HTERT RPE-1 (cell line): ENCODE results near the gene AGAP9.
"Not testable (repeated sequence)": the region's sequence is repeated elsewhere in the genome, so short reads cannot be mapped to it uniquely, and the experiment has no call there.

Experiments used
- in situ Hi-C: fragments of 300-500 bp; cut with MboI; formaldehyde crosslinking; loops from 4 replicates; pipeline ENCODE4 v1.14.3; 2020; ENCODE audit warnings: low sequenced_read_pairs

Gene AGAP9

GRCh38 chr10:47458466-47459154 lies 64.8 kb downstream of the AGAP9 start:
- in situ Hi-C loops, result no loop called here

DNA sequence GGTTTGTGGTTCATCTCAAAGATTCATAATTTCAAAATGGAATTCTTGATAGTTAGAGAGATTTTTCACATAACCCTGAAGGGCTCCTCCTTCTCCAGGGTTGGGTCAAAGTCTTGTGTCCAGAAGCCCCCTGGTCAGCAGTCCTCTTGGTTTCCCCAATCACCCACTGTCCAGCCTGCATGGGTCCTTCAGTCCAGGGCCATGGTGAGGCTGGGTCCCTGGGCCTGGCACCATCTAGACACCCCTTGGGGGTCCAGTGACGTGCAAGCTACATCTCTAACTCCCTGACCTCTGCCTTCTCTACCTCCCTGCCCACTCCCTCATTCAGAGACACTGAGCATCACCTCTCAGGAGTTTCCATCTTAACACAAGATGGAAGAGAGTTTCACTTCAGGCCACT lies 65.6 kb downstream of the AGAP9 start:
- in situ Hi-C loops, result no loop called here

- in situ Hi-C loops, result no loop called here
Measured at GRCh38 chr10:47457528-47457820, 66.0 kb downstream of the AGAP9 start.

DNA sequence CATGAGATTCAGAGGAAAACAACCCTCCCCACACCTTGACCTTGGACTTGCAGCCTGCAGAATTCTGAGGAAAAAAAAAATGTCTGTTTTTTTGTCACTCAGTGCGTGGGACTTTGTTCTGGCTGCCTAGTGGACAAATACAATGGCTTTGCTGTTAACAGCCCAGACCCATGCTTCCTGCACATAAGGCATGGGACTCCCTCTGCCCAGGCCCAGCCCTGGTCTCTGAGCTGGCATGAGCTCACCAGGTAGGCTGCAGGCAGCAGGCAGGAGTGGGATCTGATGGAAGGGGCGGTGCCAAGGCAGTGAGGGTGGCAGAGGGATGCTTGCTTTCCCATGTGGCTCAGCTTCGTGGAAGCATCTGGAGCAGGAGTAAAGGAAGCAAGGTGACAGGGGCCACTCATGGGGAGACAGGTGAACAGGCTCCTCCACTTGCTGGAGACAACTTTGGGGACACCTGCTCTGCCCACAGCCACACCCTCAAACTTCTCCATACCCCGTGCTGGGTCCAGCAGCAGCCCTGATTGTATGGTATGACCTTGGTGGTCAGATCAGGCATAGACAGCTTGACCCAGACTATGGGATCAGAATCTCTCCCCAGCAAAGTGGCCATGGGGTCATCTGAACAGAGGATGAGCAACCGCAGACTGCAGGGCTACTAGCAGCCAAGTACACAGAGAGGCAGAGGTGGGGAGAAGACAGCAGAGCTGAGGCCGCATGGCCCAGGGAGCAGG lies 66.5 kb downstream of the AGAP9 start:
- in situ Hi-C loops, result no loop called here

GRCh38 chr10:47456079-47456785 lies 67.2 kb downstream of the AGAP9 start:
- in situ Hi-C loops, result no loop called here

DNA sequence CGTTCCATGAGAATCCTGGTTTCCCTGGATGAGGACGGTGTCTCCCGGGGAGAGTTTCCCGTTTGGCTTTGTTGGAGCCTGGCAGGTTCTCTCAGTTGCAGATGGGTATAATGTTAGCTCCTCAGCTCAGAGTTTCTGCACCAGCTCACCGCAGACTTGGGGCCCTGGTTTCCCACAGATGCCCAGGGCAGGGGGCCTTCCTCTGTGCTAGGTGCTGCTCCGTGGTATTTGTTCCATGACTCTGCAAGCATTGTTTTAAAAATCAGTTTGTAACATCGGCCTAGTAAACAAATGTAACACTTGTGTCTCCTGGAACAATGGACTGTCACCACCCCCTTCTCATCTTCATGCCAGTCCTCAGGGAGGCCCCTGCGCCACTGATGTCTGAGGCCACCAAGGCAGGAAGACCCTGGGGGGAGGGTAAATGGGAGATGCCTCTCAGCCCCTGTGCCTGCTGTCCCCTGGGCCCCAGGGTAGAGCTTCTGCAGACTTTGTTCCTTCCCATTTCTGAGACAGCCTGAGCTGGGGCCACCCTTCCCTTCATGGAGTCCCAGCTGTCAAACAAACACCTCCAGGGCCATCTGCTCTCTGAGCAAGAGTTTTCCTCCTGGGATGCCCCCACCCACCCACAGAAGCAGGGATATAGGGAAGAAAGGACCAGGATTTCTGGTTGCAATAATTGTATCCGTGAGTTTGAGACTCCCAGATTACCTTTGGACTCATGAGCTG lies 67.9 kb downstream of the AGAP9 start:
- in situ Hi-C loops, result not testable (repeated sequence)

- in situ Hi-C loops, result no loop called here
Measured at GRCh38 chr10:47454780-47455058, 68.7 kb downstream of the AGAP9 start.

DNA sequence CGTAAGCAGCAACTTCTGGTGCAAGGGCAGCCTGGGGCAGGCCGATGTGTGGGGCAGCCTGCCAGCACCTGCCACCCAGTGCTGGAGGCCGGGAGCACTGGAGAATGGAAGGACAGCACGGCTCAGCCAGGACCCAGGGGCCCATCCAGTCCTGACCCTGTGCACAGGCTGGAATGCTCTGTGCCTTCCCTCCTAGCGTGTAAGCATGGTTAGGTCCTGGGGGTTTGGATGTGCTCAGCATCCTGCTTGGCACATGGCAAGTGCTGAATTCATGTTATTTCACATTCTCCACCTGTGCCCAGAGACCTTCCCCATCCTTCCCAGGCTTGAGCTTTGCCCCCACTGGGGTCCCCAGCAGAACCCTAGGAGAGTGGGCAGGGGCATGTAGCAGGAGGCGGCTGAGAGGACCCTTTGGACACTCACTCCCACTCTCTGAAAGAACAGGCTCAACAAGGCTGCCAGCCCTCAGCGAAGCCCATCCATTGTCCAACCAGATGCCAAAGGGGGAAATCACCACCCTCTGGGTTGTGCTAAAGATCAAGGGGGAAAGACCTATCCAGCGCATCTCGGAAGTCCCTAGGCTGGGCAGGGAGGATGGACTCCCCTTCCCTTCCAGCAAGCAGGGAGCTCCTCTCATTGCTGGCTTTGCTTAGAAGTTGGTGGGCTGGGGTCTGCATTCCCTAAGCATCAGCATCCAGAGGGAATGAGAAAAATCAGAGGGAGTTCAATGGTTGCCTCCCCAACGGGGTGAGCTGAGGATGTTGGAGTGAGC lies 69.2 kb downstream of the AGAP9 start:
- in situ Hi-C loops, result no loop called here

DNA sequence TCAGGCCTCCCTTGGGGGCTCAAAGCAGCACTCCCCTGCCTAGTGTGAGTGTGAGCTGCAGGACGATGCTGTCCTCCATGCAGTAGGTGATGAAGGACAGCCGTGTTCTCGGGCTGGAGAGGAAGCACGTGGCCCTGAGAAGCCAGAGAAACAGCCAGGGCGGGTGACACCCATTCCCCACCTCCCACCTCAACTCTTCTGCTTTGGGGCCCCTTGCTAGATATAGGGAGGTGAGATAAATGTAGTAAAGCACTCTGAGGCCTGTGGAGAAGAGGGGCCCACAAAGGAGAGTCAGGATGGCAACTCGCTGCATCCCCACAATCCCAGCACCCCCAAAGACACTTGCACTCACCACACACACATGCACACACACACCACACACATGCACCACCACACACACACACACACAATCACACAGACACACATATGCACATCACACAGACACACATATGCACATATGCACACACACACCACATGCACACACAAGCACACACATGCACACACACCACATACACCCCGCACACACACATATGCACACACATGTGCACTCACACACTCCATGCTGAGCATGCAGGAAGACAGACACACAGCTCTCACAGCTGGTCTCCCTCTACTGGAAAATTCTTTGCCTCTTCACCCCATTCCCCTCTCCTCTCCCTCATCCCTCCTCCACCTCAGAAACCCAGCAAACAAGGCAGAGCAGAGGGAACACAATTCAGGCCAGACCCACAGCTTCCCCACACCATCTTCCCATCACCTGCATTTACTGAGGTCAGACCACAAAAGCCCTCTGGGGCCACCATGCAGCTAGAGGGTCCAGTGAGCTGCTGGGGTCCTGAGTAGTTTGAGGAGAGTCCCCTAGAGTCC lies 70.1 kb downstream of the AGAP9 start:
- in situ Hi-C loops, result no loop called here

DNA sequence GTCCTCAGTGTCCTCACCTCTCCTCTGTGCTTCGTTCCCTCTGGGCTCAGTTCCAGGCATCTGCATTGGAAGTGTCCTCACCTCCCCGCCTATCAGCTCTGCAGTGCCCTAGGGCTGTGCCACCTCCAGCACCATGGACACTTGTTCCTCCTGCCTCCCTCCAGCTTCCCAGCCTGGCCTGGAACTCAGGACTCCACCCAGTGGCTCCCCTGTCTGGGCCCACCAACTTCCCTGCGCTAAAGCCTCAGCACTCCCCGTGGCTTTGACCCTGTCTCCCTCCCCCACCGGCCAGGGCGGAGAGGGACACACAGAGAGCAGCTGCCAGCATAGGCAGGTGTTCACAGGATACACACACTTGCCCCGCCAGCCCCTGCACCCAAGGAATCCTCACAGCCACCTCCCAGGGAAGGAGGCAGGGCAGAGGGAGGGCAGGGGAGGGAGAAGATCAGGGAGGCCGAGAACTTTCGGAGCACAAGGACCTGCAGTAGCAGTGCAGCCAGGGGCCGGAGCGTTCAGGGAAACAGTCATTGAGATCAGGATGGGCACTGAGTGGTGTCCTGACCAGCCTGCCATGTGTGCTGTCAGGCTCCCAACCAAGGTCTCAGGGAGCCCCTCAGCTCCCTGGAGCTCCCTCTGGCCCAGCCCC lies 70.8 kb downstream of the AGAP9 start:
- in situ Hi-C loops, result no loop called here

DNA sequence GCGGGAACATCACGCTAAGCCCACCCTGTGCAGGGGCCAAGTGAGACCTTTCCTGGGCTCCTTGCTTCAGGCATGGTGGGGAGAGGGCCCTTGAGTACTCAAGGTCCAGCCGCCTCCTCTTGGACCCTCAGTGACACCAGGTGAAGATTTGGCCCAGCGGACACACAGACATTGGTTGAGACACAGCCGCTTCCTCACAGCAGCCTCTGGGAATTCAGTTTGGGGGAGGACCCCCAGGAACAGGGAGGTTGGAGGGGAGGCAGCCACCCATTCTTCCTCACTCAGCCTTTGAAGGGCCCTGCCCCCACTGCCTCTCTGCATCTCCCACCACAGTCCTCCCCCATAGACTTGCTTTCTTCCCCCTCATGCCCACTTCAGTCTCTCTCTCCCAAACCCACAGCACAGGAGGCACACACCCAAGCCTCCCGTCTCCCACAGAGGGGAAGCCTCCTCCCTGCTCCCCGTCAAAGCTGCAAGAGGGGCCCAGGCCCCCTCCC lies 71.4 kb downstream of the AGAP9 start:
- in situ Hi-C loops, result no loop called here
